ENCODE data around the gene LIPM.

LIPM gene

DNA sequence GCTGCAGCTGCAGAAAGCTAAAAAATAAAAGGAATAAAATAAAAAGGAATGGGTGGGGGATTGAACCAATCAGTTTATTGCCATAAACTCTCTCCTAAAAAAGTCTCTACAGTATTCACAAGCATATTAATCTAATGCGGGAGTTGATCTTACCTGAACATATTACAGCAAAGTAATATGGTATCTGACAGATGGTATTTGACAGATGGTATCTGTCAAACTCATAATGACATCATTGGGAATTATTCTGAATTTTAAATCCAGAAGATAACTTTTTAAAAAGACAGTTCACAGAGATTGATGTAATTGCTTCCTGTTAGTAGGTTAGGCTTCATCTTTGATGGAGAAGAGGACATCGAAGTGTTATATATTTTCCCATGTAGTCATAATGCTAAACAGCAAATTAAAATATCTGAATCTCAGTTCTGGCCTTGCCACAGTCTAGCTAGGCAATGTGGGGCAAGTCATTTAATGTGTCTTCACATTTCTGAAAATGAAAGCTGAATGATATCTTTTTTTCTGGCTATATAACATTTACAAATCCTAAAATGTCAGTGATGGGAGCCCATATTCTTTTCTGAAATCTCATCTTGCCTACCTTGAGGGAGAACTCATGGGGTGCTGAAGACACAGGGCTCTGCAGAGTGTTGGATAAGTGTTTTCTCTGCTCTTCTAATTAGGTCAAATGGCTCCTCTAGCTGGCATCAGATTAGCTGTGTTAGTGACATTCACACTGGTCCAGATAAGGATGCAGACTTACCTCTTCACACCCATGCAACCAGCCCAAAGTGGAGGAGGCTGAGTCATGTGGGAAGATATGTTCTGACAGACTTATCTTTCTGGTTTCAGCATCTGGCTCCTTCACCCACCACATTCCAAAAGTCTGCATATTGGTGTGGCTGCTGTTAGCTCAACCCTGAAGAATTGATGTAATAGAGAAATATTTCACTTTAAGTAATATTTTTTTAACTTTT is 2.1 kb upstream of the LIPM start:
- Histone ChIP-seq H3K27me3 (ENCODE audit: control insufficient read depth in 2 of 2, insufficient read depth in 2 of 2, low read length in 2 of 2) (no peaks in the 10 kb centered on the region), H3K4me1 (ENCODE audit: control insufficient read depth in 2 of 2, insufficient read depth in 2 of 2, low read length in 2 of 2) (no peaks in the 10 kb centered on the region), H3K4me3 (ENCODE audit: low read length in 2 of 2) (no peak overlapping the region), H3K36me3 (ENCODE audit: control insufficient read depth in 2 of 2, insufficient read depth in 2 of 2, low read length in 2 of 2) (no peaks in the 10 kb centered on the region), H3K9ac (ENCODE audit: low read depth in 1 of 2, low read length in 2 of 2) (no peak overlapping the region), H3K9me3 (ENCODE audit: control insufficient read depth in 2 of 2, low read length in 2 of 2) (no peaks in the 10 kb centered on the region), H3K27ac (ENCODE audit: low read depth in 2 of 2, low read length in 2 of 2) (no peak overlapping the region)

DNA sequence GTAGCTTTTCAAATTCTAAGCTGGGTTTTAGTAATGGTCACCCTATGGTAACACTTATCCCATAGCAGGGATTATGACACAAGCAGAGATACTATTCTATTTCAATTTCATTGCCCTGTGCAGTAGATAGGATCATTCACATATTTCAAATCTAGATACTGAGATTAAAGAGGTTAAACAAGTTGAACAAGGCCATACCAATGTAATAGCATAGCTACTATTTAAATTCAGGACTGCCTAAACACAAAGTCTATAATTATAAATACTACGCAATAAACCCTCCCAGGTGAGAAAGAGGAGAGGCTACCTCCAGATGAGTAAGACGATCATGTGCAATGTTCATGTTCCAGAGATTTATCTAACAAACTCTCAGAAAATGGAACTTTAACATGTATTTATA is 1.1 kb downstream of the LIPM start:
- Histone ChIP-seq H3K4me3 (ENCODE audit: low read length in 2 of 2) (no peak overlapping the region), H3K9ac (ENCODE audit: low read depth in 1 of 2, low read length in 2 of 2) (no peak overlapping the region), H3K27ac (ENCODE audit: low read depth in 2 of 2, low read length in 2 of 2) (no peak overlapping the region), H3K4me1 (ENCODE audit: control insufficient read depth in 2 of 2, insufficient read depth in 2 of 2, low read length in 2 of 2) (no peaks in the 10 kb centered on the region), H3K9me3 (ENCODE audit: control insufficient read depth in 2 of 2, low read length in 2 of 2) (no peaks in the 10 kb centered on the region), H3K27me3 (ENCODE audit: control insufficient read depth in 2 of 2, insufficient read depth in 2 of 2, low read length in 2 of 2) (no peaks in the 10 kb centered on the region), H3K36me3 (ENCODE audit: control insufficient read depth in 2 of 2, insufficient read depth in 2 of 2, low read length in 2 of 2) (no peaks in the 10 kb centered on the region)

DNA sequence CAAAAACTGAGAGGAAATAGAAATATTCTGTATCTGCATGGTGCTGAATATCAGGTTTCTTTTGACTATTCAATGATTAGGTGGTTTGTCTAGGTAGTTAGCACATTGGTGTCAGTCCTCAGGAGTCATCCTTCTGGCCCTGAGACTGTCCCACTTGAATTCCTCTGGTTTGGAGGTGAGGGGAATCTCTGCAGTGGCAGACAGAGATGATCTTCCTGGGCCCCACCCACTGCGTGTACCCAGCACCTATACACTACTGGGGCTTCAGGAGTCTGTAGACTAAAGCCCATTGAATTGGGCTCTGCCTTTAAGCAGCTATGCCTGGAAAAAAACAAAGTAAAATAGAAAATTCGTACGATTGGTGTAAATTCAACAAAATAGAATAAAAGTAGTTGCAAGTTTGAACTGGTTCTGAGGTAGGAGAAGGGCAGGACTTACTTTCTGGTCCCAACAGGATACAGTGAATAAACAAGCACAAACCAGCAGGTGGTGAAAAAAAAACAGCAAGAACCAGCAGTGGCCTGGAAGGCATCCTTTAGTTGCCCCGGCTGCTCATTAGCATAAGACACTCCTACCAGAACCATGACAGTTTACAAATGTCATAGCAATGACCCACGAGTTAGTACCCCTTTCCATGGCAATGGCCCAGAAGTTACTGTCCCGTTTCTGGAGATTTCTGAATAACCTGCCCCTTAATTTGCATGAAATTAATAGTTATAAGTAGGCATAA is 1.7 kb downstream of the LIPM start:
- Histone ChIP-seq H3K4me1 (ENCODE audit: control insufficient read depth in 2 of 2, insufficient read depth in 2 of 2, low read length in 2 of 2) (no peaks in the 10 kb centered on the region), H3K9ac (ENCODE audit: low read depth in 1 of 2, low read length in 2 of 2) (no peak overlapping the region), H3K9me3 (ENCODE audit: control insufficient read depth in 2 of 2, low read length in 2 of 2) (no peaks in the 10 kb centered on the region), H3K27ac (ENCODE audit: low read depth in 2 of 2, low read length in 2 of 2) (no peak overlapping the region), H3K4me3 (ENCODE audit: low read length in 2 of 2) (no peak overlapping the region), H3K36me3 (ENCODE audit: control insufficient read depth in 2 of 2, insufficient read depth in 2 of 2, low read length in 2 of 2) (no peaks in the 10 kb centered on the region), H3K27me3 (ENCODE audit: control insufficient read depth in 2 of 2, insufficient read depth in 2 of 2, low read length in 2 of 2) (no peaks in the 10 kb centered on the region)

DNA sequence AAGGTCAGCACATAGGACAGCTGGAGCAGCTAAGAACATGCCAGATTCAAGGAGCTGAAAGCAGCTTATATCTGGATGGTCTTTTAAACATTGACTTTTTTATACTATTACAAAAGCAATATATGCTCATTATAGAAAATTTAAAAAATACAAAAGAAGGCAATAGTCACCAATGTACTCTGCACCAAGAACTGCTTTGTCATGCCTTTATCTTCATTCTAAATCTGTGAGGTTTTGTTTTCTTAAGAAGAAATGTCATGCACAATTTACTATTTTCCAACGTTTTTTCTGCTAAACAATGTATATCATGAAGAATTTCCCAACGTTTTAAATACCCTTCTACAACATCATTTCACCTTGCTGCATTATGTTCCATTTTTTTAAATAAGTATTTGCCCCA is 2.8 kb downstream of the LIPM start:
- Histone ChIP-seq H3K27ac (ENCODE audit: low read depth in 2 of 2, low read length in 2 of 2) (no peak overlapping the region), H3K9me3 (ENCODE audit: control insufficient read depth in 2 of 2, low read length in 2 of 2) (no peaks in the 10 kb centered on the region), H3K9ac (ENCODE audit: low read depth in 1 of 2, low read length in 2 of 2) (no peak overlapping the region), H3K27me3 (ENCODE audit: control insufficient read depth in 2 of 2, insufficient read depth in 2 of 2, low read length in 2 of 2) (no peaks in the 10 kb centered on the region), H3K36me3 (ENCODE audit: control insufficient read depth in 2 of 2, insufficient read depth in 2 of 2, low read length in 2 of 2) (no peaks in the 10 kb centered on the region), H3K4me3 (ENCODE audit: low read length in 2 of 2) (no peak overlapping the region), H3K4me1 (ENCODE audit: control insufficient read depth in 2 of 2, insufficient read depth in 2 of 2, low read length in 2 of 2) (no peaks in the 10 kb centered on the region)

DNA sequence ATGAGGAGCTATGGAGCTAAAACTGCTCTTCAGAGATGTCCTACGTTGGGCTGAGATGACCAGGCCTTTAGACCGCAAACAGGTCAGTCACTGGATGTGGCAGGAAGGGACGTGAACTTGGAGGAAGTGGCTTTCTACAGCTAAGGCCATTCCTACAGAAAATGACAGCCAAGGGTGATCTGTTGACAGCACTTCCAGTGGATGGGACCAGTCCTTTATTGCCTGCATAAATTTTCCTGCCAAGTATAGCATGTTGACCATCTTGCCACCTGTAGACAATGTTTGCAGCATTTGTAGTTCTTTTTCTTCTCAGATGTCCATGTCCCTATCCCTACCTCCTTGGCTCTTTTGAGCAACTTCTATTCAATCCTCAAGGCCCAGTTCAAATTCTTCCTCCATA is 3.4 kb downstream of the LIPM start:
- Histone ChIP-seq H3K4me3 (ENCODE audit: low read length in 2 of 2) (no peak overlapping the region), H3K9ac (ENCODE audit: low read depth in 1 of 2, low read length in 2 of 2) (no peak overlapping the region), H3K27me3 (ENCODE audit: control insufficient read depth in 2 of 2, insufficient read depth in 2 of 2, low read length in 2 of 2) (no peaks in the 10 kb centered on the region), H3K27ac (ENCODE audit: low read depth in 2 of 2, low read length in 2 of 2) (no peak overlapping the region), H3K36me3 (ENCODE audit: control insufficient read depth in 2 of 2, insufficient read depth in 2 of 2, low read length in 2 of 2) (no peaks in the 10 kb centered on the region), H3K9me3 (ENCODE audit: control insufficient read depth in 2 of 2, low read length in 2 of 2) (no peaks in the 10 kb centered on the region), H3K4me1 (ENCODE audit: control insufficient read depth in 2 of 2, insufficient read depth in 2 of 2, low read length in 2 of 2) (no peaks in the 10 kb centered on the region)

DNA sequence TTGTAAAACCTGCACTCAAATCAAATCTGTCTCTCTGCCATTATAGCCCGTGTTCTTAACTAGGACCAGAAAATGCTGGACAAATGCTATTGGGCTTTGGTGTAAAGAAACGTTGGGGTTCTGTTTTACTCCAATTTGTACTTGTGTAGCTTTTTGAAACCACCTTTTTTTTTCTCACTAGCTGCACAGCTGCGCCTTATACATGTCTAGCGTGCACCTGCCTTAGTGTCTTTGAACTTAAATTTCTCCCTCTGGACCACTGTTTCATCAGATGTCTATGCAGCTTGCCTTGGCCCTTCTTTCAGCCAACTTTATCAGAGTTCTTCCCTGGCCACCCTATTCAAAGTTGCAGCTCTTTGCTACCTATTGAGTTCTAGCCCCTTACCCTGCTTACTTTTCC is 7.1 kb downstream of the LIPM start:
- Histone ChIP-seq H3K27me3 (ENCODE audit: control insufficient read depth in 2 of 2, insufficient read depth in 2 of 2, low read length in 2 of 2) (no peaks in the 10 kb centered on the region), H3K4me3 (ENCODE audit: low read length in 2 of 2) (no peak overlapping the region), H3K4me1 (ENCODE audit: control insufficient read depth in 2 of 2, insufficient read depth in 2 of 2, low read length in 2 of 2) (no peaks in the 10 kb centered on the region), H3K27ac (ENCODE audit: low read depth in 2 of 2, low read length in 2 of 2) (no peak overlapping the region), H3K9ac (ENCODE audit: low read depth in 1 of 2, low read length in 2 of 2) (no peak overlapping the region), H3K36me3 (ENCODE audit: control insufficient read depth in 2 of 2, insufficient read depth in 2 of 2, low read length in 2 of 2) (no peaks in the 10 kb centered on the region), H3K9me3 (ENCODE audit: control insufficient read depth in 2 of 2, low read length in 2 of 2) (no peaks in the 10 kb centered on the region)

DNA sequence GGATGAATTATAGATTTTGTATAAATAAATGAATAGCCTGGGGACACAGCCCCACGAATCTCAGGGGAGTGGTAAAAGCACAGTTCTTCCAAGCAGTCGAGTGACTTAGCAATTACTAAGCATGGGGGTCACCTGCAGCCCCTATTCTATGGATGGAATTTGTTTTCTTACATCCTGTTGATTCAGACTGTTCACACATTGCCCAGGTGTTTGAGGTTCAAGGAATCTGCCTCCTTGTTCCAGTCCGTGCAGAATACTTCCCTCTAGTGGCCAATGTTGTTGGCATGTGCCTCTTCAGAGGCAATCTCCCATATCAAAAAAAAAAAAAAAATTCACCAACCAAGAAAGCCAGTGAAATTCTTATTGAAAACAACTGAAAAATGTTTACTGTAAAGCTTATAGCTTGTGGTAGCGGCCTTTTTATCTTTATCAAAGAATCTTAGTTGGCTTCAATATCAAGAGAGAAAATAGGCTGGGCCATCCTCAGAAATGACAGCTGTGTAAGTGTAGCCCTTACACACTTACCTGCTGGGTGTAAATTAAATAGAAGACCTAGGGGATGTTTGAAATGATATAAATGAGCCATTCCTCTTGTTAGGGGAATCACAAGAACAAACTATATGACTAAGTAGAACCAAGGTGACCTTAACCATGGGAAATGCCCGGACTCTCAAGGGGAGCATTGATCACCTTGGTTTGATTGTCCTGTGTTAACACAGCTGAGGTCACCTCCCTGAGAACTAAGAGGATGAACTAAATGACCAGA is 7.8 kb downstream of the LIPM start:
- no peaks in the 10 kb centered on the region for H3K27me3 ChIP-seq (ENCODE audit: control insufficient read depth in 2 of 2, insufficient read depth in 2 of 2, low read length in 2 of 2)
- H3K36me3 ChIP-seq (ENCODE audit: control insufficient read depth in 2 of 2, insufficient read depth in 2 of 2, low read length in 2 of 2), result no peaks in the 10 kb centered on the region
- H3K4me1 ChIP-seq (ENCODE audit: control insufficient read depth in 2 of 2, insufficient read depth in 2 of 2, low read length in 2 of 2), result no peaks in the 10 kb centered on the region
- H3K9me3 ChIP-seq (ENCODE audit: control insufficient read depth in 2 of 2, low read length in 2 of 2), result no peaks in the 10 kb centered on the region
- no peak overlapping the region for H3K4me3 ChIP-seq (ENCODE audit: low read length in 2 of 2)
- no peak overlapping the region for H3K9ac ChIP-seq (ENCODE audit: low read depth in 1 of 2, low read length in 2 of 2)
- H3K27ac ChIP-seq (ENCODE audit: low read depth in 2 of 2, low read length in 2 of 2), result no peak overlapping the region

DNA sequence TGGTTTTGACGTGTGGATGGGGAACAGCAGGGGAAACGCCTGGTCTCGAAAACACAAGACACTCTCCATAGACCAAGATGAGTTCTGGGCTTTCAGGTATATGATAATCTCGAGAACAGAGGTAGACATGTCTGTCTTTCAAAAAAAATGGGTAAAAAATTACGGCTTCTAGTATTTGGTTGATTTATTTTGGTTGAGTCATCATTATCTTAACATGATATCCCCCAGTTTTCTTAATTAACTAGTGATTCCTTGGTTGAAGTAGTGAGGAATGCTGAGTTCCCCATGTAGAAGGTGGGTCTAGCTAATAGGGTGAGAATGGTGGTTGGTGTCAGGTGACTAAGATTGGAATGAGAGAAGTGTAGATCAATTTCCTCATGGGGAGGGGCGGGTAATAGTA is 10.7 kb downstream of the LIPM start:
- H3K9ac ChIP-seq (ENCODE audit: low read depth in 1 of 2, low read length in 2 of 2), result no peak overlapping the region
- no peak overlapping the region for H3K4me3 ChIP-seq (ENCODE audit: low read length in 2 of 2)
- no peaks in the 10 kb centered on the region for H3K36me3 ChIP-seq (ENCODE audit: control insufficient read depth in 2 of 2, insufficient read depth in 2 of 2, low read length in 2 of 2)
- no peaks in the 10 kb centered on the region for H3K27me3 ChIP-seq (ENCODE audit: control insufficient read depth in 2 of 2, insufficient read depth in 2 of 2, low read length in 2 of 2)
- H3K9me3 ChIP-seq (ENCODE audit: control insufficient read depth in 2 of 2, low read length in 2 of 2), result no peaks in the 10 kb centered on the region
- H3K27ac ChIP-seq (ENCODE audit: low read depth in 2 of 2, low read length in 2 of 2), result no peak overlapping the region
- H3K4me1 ChIP-seq (ENCODE audit: control insufficient read depth in 2 of 2, insufficient read depth in 2 of 2, low read length in 2 of 2), result no peaks in the 10 kb centered on the region

DNA sequence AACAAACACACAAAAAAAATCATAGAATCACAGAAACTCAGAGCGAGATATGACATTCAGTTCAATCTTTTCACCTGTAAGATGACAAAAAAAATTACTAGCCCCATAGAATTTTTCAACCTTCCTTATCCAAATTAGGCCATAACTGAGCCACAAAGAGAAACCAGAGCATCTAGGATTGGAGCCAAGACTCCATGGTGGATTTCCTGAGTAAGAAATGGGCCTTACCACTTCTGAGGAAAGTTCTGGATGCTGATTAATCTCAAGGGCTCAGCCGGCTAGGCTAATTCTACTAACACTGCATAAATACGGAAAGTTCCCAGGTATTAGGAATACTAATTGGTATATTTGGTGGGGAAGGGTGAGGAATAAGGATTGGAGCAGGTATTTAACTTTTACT is 16.8 kb downstream of the LIPM start:
- no peaks in the 10 kb centered on the region for H3K9me3 ChIP-seq (ENCODE audit: control insufficient read depth in 2 of 2, low read length in 2 of 2)
- no peaks in the 10 kb centered on the region for H3K4me1 ChIP-seq (ENCODE audit: control insufficient read depth in 2 of 2, insufficient read depth in 2 of 2, low read length in 2 of 2)
- no peaks in the 10 kb centered on the region for H3K36me3 ChIP-seq (ENCODE audit: control insufficient read depth in 2 of 2, insufficient read depth in 2 of 2, low read length in 2 of 2)
- no peaks in the 10 kb centered on the region for H3K27me3 ChIP-seq (ENCODE audit: control insufficient read depth in 2 of 2, insufficient read depth in 2 of 2, low read length in 2 of 2)
- no peak overlapping the region for H3K4me3 ChIP-seq (ENCODE audit: low read length in 2 of 2)
- H3K27ac ChIP-seq (ENCODE audit: low read depth in 2 of 2, low read length in 2 of 2), result no peak overlapping the region
- H3K9ac ChIP-seq (ENCODE audit: low read depth in 1 of 2, low read length in 2 of 2), result no peak overlapping the region

Measured in mucosa of rectum (tissue), 2 donors.